Epithelial cell of prostate (primary cell): ENCODE results near the gene SIL1.

Experiments
- DNase-seq: peaks from one replicate; pipeline ENCODE4 v3.0.0-alpha.2; 2011; ENCODE audit warnings: low read depth, low spot score
- H3K27ac ChIP-seq: fragments of 450-650 bp; 2 replicates; pipeline ENCODE4 v1.5.1; 2017; ENCODE audit warnings: mild to moderate bottlenecking

SIL1 gene

DNA sequence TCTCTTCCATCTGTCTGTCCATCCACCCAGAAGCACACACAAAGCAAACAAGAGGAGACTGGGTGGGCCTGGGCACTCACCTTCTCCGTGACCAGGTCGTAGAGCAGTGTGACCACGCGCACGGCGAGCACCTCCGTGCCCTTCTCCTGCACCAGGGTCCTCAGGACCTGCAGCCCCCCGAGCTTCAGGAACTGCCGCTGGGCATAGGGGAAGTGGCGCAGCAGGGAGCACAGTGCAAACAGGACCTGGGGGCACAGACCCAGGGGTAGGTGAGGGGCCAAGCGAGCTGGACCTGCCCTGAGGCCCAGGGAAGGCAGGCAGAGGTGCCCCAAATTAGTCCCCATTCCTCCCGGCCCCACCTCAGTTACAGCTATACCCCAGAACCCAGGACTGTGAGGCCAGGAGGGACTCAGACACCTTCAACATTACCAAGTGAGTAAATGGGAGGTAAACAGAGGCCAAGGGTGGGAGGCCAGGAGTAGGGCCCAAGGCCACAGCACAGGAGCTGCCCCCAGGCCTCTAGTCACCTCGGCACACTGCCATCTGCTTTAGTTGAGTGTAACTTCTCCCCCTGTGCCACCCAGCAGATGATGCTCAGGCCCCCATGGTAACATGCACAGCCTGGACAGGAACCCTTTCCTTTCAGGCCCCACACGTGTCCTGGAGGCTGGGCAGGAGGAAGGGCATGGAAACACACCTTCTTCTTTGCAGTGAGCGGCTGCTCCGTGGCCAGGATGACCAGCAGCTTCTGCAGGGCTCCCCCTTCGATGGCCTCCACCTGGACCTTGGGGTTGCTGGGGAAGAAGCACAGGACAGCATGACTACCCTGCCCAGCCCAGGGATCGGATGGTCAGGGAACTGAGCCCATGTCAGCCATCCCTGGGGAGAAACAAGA lies 246.8 kb downstream of the SIL1 start:
- no peak overlapping the region for H3K27ac ChIP-seq
- no peak for DNase-seq

DNA sequence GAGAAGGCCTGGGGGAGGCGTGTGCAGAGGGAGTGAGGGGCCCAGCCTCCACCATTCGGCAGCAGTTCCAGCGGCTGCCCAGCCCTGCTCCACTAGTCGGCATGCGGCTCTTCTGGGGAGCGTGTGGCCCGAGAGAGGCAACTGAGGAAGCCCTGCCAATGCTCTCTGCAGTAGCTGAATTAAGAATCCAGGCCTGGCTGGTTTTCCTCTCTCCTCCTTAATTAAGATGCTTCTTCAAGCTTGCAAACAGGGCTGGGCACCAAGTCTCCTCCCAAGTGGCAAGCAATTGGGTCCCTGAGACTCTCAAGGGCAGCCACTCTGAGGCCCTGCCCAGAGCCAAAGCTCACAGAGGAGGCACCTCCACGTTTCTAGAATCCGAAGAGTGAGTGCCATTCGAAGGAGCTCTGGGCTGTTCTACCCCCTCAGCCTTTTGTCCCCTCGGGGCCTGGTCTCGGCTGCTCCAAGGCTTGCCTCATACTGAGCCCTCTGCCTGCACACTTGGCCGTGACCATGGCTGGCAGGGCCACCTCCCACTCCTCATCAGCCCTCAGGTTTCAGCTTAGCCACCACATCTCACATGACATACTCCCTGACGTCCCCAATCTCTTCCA lies 247.6 kb downstream of the SIL1 start:
- H3K27ac ChIP-seq: no peak overlapping the region
- no peak for DNase-seq

DNA sequence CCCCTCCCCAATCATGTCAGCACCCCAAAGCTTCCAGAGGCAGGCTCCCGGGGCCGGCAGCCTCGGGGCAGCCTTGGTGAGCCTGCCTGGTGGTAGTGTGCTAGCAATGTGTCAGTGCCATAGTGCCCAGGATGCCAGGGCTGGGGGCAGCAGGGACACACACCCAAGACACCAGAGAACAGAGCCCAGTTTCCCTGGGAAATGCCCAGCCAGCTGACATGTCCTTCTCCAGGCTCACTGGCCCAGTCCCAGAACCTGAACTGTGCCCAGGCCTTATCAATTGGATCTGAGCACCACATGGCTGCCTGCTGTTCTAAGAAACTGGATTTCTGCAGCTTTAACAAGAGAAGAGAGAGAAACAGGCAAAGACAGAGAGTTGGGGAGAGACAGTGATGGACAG lies 248.2 kb downstream of the SIL1 start:
- no peak overlapping the region for H3K27ac ChIP-seq
- no peak for DNase-seq

DNA sequence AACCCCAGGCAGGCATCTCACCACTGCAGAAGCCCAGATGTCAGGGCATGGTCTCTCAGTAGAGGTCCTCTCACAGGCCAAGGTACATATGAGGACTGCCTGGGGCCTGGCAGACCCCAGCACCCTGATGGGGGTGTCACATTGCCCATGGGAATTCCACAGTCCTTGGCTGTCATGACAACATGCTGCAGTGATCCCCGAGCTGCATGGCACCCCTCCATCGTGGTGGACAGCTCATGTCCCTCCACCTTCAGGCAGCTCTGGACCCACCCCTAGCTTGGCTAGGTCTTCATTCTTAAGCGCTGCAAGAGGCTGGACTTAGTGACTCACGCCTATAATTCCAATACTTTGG lies 249.0 kb downstream of the SIL1 start:
- no peak overlapping the region for H3K27ac ChIP-seq
- DNase-seq: no peak

DNA sequence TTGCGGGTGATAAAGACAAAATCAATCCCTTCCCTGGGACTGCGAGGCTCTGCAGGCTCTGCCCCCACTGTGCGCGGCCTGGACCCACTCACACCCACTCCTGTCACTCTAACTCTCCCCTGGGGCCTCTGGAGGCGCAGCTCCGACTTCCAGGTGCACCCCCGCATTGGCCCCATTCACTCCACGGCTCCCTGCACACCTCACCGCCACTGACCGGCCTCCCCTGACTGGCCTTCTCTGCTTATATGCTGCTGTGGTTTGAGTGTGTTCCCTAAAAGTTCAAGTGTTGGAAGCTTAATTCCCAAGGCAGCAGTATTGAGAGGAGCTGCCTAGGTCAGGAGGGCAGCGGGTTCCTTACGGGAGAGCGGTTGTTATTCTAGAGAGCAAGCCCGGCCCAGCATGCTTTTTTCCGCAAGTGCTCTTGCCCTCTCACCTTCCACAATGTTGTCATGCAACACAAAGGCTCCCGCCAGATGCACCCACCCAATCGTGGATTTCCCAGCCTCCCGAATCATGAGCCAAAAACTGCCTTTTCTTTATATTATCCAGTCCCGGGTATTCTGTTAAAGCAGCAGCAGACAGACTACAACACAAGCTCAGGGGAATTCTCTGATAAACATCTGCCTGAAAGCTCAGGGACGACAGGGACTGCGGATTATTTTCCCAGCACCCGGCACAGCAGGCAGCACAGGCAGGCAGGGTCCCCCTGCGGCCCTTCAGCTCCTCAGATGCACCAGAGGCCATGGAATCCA lies 249.5 kb downstream of the SIL1 start:
- DNase-seq: no peak
- H3K27ac ChIP-seq: no peak overlapping the region

DNA sequence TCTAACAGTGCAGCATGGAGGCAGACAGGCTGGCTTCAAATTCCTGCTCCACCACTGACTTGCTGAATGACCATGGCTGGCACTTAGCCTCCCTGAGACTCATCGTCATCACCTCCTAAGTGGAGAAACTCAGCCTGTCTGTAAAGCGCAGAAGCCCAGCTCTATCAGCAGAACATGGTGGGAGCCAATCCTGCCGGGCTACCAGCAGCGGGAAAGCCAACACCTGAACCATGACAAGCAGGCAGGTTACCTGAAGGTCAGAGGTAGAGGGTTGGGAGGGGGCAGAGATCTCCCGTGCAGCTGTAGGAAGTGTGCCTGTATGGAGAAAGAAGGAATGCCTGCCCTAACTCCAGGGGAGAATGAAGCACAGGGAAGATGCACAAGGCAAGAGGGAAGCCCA lies 250.4 kb downstream of the SIL1 start:
- DNase-seq: no peak
- H3K27ac ChIP-seq: no peak overlapping the region

DNA sequence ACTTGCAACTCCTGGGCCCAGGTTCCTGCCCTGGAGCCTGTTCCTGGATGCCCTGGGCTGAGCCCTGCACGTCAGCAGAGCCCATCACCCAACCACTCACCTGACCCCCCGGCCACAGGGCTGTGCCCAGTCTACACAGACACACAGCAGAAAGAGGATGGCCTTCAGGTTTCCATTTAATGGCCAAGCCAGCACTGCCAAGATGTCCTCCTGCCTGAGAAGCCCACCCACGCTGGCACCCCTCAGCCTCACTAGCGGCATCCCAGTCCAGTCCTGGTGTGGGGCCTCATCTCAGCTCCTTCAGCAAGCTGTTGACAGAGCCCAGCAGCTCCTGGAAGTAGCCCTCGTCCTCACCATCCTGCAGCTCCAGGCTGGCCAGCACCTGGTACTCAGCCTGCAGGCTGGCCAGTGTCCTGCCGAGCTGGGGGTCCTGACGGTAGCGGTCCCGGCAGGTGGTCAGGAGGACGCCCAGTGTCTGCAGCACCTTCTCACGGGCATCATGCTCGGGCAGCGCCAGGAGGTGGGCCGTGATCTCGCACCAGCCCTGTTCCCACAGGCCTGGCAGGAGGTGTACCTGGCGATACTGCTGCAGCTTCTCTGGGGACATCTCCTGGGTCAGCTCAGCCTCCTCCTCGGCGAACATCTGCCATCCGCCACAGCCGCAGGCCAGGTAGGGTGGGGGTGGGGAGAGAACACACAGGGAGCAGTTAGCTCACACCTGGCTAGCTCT lies 251.2 kb downstream of the SIL1 start:
- DNase-seq: no peak
- no peak overlapping the region for H3K27ac ChIP-seq

DNA sequence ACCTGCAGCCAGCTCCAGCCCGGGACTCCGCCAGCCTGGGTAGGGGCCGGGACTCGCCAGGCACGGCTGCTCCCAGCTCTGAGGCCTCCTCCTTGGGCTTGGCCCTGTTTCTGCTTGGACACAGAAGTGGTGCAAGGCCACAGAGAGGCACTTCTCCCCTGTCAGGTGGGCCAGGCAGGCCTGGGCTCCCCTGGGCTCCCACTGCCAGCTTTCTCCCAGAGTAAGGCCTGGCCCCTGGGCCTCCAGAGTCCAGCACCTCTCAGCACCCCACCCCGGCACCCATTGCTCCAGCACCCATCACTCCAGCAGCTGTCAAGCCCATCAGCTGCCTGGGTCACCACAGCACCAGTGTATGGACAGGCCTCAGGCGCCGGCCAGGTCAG lies 251.9 kb downstream of the SIL1 start:
- H3K27ac ChIP-seq: no peak overlapping the region
- no peak for DNase-seq

DNA sequence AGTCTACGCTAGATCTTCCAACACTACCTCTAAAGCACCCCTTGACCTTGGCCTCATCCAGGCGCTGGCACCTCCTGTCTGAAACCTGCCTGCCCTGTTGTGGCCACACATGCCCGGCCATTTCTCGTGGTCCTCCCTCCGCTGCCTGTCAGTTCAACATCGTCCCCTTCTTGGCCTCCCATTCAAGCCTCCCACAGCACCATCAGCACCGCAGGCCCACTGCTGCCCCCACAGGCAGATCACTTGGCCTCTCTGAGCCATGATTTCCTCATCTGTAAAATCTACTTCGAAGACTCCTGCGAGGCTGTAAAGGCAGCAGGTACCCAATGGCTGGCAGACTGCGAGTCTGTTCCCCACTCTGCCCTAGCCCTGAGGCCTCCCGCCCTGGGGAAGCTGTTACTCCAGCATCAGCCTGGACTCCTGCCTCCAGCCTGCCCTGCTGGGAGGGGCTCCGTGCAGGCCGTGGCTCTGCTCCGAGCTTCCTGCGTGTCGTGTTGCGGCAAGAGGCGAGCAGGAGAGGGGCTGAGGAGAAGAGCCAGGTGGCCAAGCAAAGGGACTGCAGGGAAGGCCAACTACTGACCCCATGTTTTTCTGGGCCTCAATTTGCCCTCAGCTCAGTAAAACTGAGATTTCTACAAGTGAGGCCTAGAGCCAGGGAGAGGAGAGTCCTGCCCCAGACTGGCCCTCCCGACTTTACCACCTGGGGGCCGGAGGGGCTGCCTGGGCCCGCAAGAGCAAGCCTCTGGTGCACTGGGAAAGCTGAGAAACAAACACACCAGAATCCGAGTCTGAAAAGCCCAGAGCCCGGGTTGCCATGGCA lies 252.5 kb downstream of the SIL1 start:
- H3K27ac ChIP-seq: no peak overlapping the region
- DNase-seq: no peak

DNA sequence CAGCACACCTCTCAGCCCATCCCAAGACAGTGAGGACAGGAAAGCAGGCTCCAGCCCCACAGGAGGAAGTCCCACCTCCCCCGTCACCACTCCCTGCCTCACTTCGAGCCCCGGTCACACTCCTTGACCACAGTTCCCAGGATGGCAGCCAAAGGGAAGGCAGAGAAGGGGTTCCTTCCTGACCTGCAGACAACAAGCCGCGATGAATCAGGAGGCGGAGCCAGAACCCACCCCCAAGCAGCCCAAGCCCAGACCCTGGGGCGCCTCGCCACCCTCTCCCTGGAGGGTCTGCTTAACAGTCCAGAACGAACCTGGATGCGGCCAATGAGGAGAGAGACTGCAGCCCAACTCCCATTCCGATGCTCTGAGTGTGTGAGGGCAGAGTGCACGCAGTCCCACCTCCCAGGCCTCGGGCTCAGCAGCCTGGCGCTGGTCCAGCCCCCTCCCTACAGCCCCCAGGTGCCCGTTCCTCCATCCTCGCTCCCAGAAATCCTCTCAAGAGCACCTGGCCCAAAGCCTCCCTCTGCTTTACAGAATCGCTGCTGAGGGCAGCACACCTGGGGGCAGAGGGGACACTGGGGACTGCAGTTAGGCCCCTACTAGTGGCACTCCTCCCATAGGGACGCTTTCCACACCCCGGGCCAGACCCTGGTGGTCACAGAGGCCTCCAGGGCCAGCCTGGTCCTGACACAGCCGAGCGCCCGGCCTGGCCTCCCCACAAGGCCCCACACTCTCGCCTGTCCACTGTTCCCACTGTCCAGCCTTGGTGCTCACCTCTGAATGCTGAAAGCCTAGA lies 253.4 kb downstream of the SIL1 start:
- no peak overlapping the region for H3K27ac ChIP-seq
- no peak for DNase-seq

DNA sequence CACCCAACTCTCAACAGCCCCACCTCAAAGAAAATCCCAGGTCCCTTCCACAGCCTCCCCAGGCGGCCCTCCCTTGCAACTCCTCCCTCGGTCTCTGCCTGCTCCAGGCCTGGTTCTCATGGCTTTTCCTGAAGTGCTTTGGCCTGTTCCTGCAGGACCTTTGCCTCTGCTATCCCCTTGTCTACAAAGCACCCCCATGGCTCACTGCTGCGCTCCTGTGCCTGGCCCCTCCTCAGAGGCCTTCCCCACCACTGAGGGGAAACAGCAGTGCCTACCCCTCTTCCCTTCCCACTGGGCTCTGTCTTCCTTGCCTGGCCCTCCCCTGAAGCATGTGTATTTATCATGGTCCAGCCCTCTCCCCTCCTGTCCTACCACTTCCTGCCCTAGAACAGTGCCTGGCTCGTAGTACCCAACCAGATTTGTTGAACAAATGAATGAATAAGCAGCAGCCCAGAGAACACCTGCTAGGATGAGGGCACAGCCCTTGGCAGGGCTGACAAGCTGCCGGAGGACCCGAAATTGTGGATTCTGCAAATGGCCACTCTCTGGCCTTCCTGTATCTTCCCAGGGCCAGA lies 254.5 kb downstream of the SIL1 start:
- no peak overlapping the region for H3K27ac ChIP-seq
- no peak for DNase-seq

DNA sequence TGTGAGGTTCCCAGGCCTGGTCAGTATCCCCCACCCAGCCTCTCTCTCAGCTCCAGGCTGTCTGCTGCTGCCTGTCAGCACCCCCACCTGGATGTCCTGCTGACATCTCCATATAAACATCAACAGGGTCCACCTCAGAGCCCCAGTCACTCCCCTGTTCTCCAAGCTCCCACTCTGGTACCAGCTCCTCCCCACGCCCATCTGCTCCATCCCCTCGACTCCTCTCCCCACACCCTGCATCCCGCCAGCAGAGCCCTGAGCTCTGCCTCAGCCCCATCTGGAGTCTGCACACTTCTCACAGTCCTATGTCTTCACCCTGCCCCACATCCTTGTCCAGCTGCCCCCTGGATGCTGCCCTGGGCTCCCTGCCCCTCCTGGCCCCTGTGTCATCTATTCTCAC lies 255.3 kb downstream of the SIL1 start:
- DNase-seq: no peak
- no peak overlapping the region for H3K27ac ChIP-seq

DNA sequence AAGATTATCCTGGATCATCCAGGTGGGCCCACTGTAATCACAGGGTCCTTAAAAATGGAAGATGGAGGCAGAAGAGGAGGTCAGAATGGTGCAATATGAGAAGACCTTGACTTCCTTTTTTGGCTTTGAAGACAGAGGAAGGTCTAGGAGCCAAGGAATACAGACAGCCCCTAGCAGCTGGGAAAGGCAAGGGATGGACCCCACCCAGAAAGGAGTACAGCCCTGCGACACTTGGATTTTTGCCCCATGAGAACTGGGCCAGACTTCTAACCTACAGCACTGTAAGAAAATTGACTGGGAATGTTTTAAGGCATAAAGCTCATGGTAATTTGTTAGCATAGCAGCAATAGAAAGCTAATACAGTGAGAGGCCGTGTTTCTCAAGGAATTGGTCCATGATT lies 256.1 kb downstream of the SIL1 start:
- DNase-seq: no peak
- H3K27ac ChIP-seq: no peak overlapping the region

DNA sequence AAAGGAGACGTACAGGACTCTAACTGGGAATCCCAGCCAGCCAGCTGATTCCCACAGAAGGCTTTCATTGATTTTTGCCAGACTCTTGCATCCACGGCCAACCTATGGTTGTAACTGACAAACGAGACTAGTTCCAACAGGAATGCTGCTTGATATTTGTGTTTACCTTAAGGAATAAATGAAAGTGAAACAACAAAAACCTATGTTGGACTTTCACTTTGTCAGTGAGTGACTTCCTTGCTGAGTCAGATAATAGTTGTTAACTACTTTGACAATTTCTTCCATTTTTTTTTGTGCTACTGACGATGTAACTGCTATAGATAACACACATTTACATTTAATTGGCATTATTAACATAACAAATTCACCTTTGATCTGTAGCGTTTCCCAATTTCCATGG lies 259.6 kb downstream of the SIL1 start:
- H3K27ac ChIP-seq: no peak overlapping the region
- DNase-seq: no peak

DNA sequence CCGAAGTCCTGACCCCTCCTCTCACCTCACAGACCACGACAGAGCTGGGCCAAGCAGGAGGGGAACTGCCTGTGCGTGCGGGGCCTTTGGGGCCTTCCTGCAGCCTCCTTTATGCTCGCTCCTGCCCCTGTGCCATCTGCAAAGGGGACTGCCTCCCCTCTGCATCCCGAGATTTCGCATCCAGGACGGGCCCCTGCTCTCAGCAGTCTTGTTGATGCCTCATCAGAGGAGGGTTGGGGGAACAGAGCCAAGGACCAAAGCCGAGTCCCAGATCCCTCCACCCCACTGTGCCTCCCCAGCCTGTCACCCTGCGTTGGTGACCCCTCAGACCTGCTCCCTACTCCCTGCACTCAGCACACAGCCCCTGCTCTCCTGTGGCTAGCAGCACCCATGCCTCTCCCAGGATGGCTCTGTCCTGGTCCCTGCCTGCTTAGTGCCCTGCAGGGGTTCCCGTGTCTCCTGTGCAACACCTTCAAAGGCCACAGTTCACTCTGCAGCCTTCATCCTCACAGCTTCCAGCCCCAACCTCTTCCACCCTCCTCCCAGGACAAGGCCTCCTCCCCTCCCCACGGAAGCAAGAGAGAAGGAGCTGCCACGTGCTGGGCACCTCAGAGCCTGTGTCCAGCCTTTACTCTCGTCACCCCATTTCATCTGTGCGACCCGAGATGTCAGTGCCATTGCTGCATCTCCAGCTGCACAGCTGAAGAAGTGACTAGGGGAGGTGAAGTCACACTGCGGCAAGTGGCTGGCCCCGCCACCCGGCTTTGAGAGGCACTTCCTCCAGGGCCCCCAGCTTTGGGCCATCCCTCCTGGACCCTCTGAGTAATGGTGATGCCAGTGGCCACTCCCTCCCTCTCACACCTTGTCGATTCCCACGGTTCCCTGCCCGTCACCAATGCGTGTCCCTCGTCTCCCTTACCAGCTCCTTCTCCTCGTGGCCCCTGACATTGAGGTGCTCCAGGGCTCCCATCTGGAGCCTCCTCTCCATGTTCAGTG lies 260.5 kb downstream of the SIL1 start:
- no peak for DNase-seq
- H3K27ac ChIP-seq: no peak overlapping the region

DNA sequence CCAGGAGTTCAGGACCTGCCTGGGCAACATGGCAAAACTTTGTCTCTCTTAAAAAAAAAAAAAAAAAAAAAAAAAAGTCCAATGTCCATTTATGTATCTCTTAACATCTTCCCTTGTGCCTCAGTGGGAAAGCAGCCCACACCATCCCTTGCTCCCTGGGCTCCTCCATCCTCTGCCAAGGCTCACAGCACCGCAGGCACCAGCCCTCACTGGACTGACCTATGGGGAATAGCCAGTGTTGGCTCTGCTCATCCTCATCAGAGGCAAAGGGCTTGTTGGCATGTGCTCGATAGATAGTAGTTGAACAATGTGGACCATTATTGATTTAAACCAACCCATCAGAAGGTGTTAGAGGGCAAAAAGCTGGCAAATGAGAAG lies 261.2 kb downstream of the SIL1 start:
- no peak overlapping the region for H3K27ac ChIP-seq
- DNase-seq: no peak

DNA sequence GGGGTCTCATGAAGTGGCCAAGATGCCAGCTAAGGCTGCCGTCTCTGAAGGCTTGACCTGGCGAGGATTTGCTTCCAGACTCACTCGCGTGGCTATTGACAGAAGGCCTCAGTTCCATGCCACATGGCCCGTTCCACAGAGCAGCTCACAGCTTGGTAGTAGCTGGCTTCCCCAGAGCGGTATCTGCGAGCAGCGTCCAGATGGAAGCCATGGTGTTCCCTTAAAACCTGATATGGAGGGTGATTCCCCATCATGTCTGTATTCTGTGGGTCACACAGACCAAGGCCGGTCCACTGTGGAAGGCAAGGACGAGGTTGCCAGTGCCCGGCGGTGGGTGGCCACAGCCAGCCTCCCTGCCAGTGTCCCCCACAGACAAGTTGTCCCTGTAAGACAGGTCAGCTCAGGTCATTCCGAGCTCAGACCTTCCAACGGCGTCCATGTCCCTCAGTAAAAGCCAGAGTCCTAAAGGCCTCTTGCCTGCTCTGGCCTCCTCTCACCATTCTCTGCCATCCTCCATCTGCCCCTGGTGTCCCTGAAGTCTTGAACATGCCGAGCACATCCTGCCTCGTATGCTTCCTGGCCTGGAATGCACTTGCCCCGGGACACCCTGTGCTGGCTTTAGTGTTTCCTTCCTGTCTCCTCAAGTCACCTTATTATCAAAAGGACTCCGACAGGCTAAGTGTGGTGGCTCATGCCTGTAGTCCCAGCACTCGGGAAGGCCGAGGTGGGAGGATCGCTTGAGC lies 261.8 kb downstream of the SIL1 start:
- DNase-seq: no peak
- H3K27ac ChIP-seq: no peak overlapping the region
